HepG2 (cell line): ENCODE measurements around the gene PRXL2A. TPM values are rescaled to one million over a fixed set of nuclear protein-coding genes. Genes with fewer than 3 reads are reported as not detected.

Source experiments
- GTF3A ChIP-seq: sonication (generic); formaldehyde crosslinking; conservative IDR thresholded peaks from 2 replicates; pipeline ENCODE4 v1.4.0; 2020; ENCODE audit warnings: mild to moderate bottlenecking, missing genetic modification reagents
- HNF4A ChIP-seq: sonication (generic); formaldehyde crosslinking; IDR thresholded peaks from 2 replicates; pipeline ENCODE4 v1.4.0; 2020; ENCODE audit warnings: missing genetic modification reagents
- HOXD1 ChIP-seq: sonication (generic); formaldehyde crosslinking; IDR thresholded peaks from 2 replicates; pipeline ENCODE4 v1.5.0; 2020; ENCODE audit warnings: missing genetic modification reagents
- KLF9 ChIP-seq: IDR thresholded peaks from 2 replicates; pipeline ENCODE4 v1.6.1; 2016; ENCODE audit warnings: low read depth
- MAFG ChIP-seq: sonication (generic); formaldehyde crosslinking; IDR thresholded peaks from 2 replicates; pipeline ENCODE4 v1.5.1; 2020; ENCODE audit warnings: mild to moderate bottlenecking, missing genetic modification reagents
- MTF2 ChIP-seq: sonication (generic); formaldehyde crosslinking; IDR thresholded peaks from 2 replicates; pipeline ENCODE4 v1.5.0; 2020; ENCODE audit warnings: missing genetic modification reagents, borderline replicate concordance
- RBAK ChIP-seq: sonication (generic); formaldehyde crosslinking; IDR thresholded peaks from 2 replicates; pipeline ENCODE4 v1.5.1; 2020; ENCODE audit warnings: mild to moderate bottlenecking, missing genetic modification reagents
- REPIN1 ChIP-seq: sonication (generic); formaldehyde crosslinking; IDR thresholded peaks from 2 replicates; pipeline ENCODE4 v1.8.0; 2022; ENCODE audit warnings: missing genetic modification reagents, low read depth, mild to moderate bottlenecking, borderline replicate concordance
- ZFP36L1 ChIP-seq: sonication (generic); formaldehyde crosslinking; IDR thresholded peaks from 2 replicates; pipeline ENCODE4 v1.8.0; 2022; ENCODE audit warnings: mild to moderate bottlenecking, missing genetic modification reagents, moderate library complexity
- ZNF34 ChIP-seq: sonication (generic); formaldehyde crosslinking; IDR thresholded peaks from 2 replicates; pipeline ENCODE4 v1.4.0; 2020; ENCODE audit warnings: mild to moderate bottlenecking, missing genetic modification reagents, borderline replicate concordance
- ZNF496 ChIP-seq: sonication (generic); formaldehyde crosslinking; IDR thresholded peaks from 2 replicates; pipeline ENCODE4 v1.8.1; 2023; ENCODE audit warnings: mild to moderate bottlenecking, moderate library complexity, missing genetic modification reagents; ENCODE audit not compliant: insufficient replicate concordance
- ZNF672 ChIP-seq: sonication (generic); formaldehyde crosslinking; IDR thresholded peaks from 2 replicates; pipeline ENCODE4 v1.8.1; 2022; ENCODE audit warnings: missing genetic modification reagents
- ZNF773 ChIP-seq: sonication (generic); formaldehyde crosslinking; IDR thresholded peaks from 2 replicates; pipeline ENCODE4 v1.4.0; 2020; ENCODE audit warnings: missing genetic modification reagents, borderline replicate concordance
- ZNF790 ChIP-seq: sonication (generic); formaldehyde crosslinking; IDR thresholded peaks from 2 replicates; pipeline ENCODE4 v1.8.0; 2022; ENCODE audit warnings: missing genetic modification reagents, mild to moderate bottlenecking, borderline replicate concordance
- ZNF841 ChIP-seq: sonication (generic); formaldehyde crosslinking; IDR thresholded peaks from 2 replicates; pipeline ENCODE4 v1.8.1; 2023; ENCODE audit warnings: missing genetic modification reagents, borderline replicate concordance
- polyA plus RNA-seq, 8 experiments: library from polyadenylated mRNA; depleted of rRNA in 3 of 8; stranded (reverse) in 7 of 8; unstranded in 1 of 8; fragments of >200 nt; fragmentation: Illumina TruSeq in 4 of 8; extraction: Trizol in 4 of 8; gene quantifications; 2 replicates each; pipeline versions ENCODE4 v1.2.1 to v1.2.3, GENCODE V29; 2011 to 2016; ENCODE audit warnings: low read depth in 4 of 8, missing spikeins in 1 of 8, mixed read lengths in 1 of 8; ENCODE audit not compliant: insufficient read depth in 1 of 8
- total RNA-seq, 5 experiments: library from RNA; depleted of rRNA; stranded (reverse); fragments of >200 nt; fragmentation: Illumina TruSeq; extraction: Trizol; gene quantifications; 2 replicates each; pipeline ENCODE4 v1.2.3, GENCODE V29; 2016; ENCODE audit warnings: low read depth in 1 of 5
- TF ChIP-seq, protein P1 (sequence below), 2 experiments: IDR thresholded peaks; 2 replicates each; pipeline ENCODE4 v1.6.1; 2011 to 2012; ENCODE audit warnings: low read length in 2 of 2, borderline replicate concordance in 1 of 2, low read depth in 1 of 2, mild to moderate bottlenecking in 1 of 2, moderate library complexity in 1 of 2
- TF ChIP-seq, protein P2 (sequence below): sonication (generic); formaldehyde crosslinking; IDR thresholded peaks from 2 replicates; pipeline ENCODE4 v1.5.0; 2020; ENCODE audit warnings: missing genetic modification reagents
- TF ChIP-seq, protein P3 (sequence below): sonication (generic); formaldehyde crosslinking; IDR thresholded peaks from 2 replicates; pipeline ENCODE4 v1.4.0; 2020; ENCODE audit warnings: missing genetic modification reagents, borderline replicate concordance
- TF ChIP-seq, protein P4 (sequence below): sonication (generic); formaldehyde crosslinking; IDR thresholded peaks from 2 replicates; pipeline ENCODE4 v1.8.1; 2023; ENCODE audit warnings: mild to moderate bottlenecking, missing genetic modification reagents
- TF ChIP-seq, protein P5 (sequence below): IDR thresholded peaks from 2 replicates; pipeline ENCODE4 v1.6.1; 2016; ENCODE audit warnings: missing compliant biosample characterization, missing genetic modification reagents, borderline replicate concordance

Gene PRXL2A
- total and polyA plus RNA-seq, 2 of the 13 experiments (the other 11 are each of a cell fraction or from before 2014, with no cell fraction given), result 43.9 to 79.9 TPM

DNA sequence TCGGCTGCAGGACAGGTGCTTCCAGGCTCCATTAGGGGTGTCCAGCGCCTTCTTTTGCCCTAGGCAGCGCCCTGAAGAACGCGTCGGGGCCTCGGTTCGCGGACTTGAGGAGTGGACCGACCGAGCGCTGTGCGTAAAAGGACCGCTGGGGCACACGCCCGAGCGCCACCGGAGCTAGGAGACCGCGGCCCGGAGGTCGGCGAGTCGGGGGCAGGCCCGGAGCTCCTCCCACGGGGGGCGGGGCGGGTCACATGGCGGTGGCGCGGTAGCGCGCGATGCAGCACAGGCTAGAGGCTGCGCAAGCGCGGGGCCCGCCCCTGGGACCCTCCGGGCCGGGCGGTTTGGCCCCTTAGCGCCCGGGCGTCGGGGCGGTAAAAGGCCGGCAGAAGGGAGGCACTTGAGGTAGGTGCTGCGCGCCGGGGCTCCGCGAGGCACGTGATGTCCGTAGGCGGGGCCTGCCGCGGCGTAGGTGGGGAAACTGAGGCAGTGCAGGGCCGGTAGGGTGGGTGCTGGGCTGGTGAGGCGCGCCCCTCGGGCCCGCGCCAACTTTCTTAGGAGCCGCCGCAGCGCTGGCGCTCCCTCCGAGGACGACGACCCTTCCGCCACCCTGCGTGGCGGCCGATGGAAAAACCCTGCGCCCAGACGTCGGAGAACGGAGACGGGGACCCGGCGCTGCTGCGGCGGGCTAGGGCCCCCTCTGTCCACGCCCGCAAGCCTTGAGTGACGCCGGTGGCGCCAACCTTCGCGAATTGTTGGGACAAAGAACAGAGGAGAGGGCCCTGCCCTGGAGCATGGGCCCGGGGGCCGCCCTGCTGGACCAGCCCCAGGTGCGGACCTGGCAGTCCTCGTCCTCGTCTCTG, at the start of gene PRXL2A (continued):
- TF ChIP-seq, protein P1, sequence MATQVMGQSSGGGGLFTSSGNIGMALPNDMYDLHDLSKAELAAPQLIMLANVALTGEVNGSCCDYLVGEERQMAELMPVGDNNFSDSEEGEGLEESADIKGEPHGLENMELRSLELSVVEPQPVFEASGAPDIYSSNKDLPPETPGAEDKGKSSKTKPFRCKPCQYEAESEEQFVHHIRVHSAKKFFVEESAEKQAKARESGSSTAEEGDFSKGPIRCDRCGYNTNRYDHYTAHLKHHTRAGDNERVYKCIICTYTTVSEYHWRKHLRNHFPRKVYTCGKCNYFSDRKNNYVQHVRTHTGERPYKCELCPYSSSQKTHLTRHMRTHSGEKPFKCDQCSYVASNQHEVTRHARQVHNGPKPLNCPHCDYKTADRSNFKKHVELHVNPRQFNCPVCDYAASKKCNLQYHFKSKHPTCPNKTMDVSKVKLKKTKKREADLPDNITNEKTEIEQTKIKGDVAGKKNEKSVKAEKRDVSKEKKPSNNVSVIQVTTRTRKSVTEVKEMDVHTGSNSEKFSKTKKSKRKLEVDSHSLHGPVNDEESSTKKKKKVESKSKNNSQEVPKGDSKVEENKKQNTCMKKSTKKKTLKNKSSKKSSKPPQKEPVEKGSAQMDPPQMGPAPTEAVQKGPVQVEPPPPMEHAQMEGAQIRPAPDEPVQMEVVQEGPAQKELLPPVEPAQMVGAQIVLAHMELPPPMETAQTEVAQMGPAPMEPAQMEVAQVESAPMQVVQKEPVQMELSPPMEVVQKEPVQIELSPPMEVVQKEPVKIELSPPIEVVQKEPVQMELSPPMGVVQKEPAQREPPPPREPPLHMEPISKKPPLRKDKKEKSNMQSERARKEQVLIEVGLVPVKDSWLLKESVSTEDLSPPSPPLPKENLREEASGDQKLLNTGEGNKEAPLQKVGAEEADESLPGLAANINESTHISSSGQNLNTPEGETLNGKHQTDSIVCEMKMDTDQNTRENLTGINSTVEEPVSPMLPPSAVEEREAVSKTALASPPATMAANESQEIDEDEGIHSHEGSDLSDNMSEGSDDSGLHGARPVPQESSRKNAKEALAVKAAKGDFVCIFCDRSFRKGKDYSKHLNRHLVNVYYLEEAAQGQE (IDR thresholded peaks at IDR 0.05; ENCODE audit: borderline replicate concordance in 1 of 2, low read depth in 1 of 2, low read length in 2 of 2), result peak in 1 of 2 experiments; percentile 75; a peak in 1 of 4 replicates
- TF ChIP-seq, protein P2, sequence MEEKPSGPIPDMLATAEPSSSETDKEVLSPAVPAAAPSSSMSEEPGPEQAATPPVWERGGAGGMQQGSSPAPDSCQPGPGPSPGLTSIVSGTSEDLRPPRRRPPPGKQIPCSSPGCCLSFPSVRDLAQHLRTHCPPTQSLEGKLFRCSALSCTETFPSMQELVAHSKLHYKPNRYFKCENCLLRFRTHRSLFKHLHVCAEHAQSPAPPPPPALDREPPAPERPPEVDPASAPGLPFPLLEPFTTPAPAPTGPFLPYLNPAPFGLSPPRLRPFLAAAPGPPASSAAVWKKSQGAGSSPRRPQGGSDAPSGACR (CRISPR knock-in tag), result no peak; the same call in none of the 2 replicates
- TF ChIP-seq MTF2 (CRISPR knock-in tag) (peak; percentile 86; the same call in 1 of the 2 replicates), ZNF496 (CRISPR knock-in tag) (no peak), REPIN1 (CRISPR knock-in tag) (peak; percentile 81; the same call in 1 of the 2 replicates), HNF4A (CRISPR knock-in tag) (peak; percentile 40; the same call in 1 of the 2 replicates), ZNF672 (CRISPR knock-in tag) (no peak), RBAK (no peak), MAFG (CRISPR knock-in tag) (no peak), ZNF841 (CRISPR knock-in tag) (no peak), HOXD1 (CRISPR knock-in tag) (peak; percentile 53), ZNF790 (CRISPR knock-in tag) (no peak), KLF9 (no peak), GTF3A (CRISPR knock-in tag) (no peak), ZFP36L1 (CRISPR knock-in tag) (no peak; the same call in 1 of the 2 replicates), ZNF773 (CRISPR knock-in tag) (no peak), ZNF34 (CRISPR knock-in tag) (no peak; the same call in 1 of the 2 replicates)
- TF ChIP-seq, protein P3, sequence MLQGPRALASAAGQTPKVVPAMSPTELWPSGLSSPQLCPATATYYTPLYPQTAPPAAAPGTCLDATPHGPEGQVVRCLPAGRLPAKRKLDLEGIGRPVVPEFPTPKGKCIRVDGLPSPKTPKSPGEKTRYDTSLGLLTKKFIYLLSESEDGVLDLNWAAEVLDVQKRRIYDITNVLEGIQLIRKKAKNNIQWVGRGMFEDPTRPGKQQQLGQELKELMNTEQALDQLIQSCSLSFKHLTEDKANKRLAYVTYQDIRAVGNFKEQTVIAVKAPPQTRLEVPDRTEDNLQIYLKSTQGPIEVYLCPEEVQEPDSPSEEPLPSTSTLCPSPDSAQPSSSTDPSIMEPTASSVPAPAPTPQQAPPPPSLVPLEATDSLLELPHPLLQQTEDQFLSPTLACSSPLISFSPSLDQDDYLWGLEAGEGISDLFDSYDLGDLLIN, result peak; percentile 24; the same call in 1 of the 2 replicates
- TF ChIP-seq, protein P4, sequence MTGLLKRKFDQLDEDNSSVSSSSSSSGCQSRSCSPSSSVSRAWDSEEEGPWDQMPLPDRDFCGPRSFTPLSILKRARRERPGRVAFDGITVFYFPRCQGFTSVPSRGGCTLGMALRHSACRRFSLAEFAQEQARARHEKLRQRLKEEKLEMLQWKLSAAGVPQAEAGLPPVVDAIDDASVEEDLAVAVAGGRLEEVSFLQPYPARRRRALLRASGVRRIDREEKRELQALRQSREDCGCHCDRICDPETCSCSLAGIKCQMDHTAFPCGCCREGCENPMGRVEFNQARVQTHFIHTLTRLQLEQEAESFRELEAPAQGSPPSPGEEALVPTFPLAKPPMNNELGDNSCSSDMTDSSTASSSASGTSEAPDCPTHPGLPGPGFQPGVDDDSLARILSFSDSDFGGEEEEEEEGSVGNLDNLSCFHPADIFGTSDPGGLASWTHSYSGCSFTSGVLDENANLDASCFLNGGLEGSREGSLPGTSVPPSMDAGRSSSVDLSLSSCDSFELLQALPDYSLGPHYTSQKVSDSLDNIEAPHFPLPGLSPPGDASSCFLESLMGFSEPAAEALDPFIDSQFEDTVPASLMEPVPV, result peak; percentile 10; the same call in 1 of the 2 replicates
- TF ChIP-seq, protein P5, sequence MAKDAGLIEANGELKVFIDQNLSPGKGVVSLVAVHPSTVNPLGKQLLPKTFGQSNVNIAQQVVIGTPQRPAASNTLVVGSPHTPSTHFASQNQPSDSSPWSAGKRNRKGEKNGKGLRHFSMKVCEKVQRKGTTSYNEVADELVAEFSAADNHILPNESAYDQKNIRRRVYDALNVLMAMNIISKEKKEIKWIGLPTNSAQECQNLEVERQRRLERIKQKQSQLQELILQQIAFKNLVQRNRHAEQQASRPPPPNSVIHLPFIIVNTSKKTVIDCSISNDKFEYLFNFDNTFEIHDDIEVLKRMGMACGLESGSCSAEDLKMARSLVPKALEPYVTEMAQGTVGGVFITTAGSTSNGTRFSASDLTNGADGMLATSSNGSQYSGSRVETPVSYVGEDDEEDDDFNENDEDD (CRISPR knock-in tag), result peak; percentile 77; the same call in 1 of the 2 replicates
